Measurements from ENCODE around the gene MAPK10.

The MAPK10 gene

DNA sequence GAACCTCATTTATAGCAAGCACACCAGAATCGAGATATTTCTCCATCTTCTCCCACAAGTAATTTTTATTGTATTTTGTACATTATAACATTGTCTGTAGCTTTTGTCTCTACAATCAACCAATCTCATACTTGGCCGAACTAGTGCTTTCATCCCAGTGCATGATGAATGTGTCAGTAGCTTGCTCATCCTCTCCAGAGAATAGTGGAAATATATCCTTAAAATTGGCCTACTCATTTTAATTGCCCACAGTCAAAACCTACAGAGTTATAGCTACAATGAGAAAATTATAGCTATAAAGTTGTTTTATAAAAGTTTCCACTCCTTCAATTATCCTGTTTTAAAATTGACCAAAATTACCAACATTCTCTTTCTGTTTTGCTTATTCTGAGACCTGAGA is 103.8 kb downstream of the MAPK10 start:
- no peaks in the 10 kb centered on the region for H3K36me3 ChIP-seq (ENCODE audit: control insufficient read depth in 2 of 2, insufficient read depth in 1 of 2, low read length in 2 of 2)
- no peak overlapping the region for H3K4me3 ChIP-seq (ENCODE audit: low read depth, low read length)
- TF ChIP-seq KLF9 (tag by site-specific recombination; IDR thresholded peaks at IDR 0.05; ENCODE audit: low read depth) = no peak
- no peak for TF ChIP-seq TCF7L2 (IDR thresholded peaks at IDR 0.05; ENCODE audit: borderline replicate concordance, low read depth, low read length)
- no peak for TF ChIP-seq ZNF514 (tag by site-specific recombination; IDR thresholded peaks at IDR 0.05)
- TF ChIP-seq, protein P1, sequence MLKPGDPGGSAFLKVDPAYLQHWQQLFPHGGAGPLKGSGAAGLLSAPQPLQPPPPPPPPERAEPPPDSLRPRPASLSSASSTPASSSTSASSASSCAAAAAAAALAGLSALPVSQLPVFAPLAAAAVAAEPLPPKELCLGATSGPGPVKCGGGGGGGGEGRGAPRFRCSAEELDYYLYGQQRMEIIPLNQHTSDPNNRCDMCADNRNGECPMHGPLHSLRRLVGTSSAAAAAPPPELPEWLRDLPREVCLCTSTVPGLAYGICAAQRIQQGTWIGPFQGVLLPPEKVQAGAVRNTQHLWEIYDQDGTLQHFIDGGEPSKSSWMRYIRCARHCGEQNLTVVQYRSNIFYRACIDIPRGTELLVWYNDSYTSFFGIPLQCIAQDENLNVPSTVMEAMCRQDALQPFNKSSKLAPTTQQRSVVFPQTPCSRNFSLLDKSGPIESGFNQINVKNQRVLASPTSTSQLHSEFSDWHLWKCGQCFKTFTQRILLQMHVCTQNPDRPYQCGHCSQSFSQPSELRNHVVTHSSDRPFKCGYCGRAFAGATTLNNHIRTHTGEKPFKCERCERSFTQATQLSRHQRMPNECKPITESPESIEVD (tag by site-specific recombination; IDR thresholded peaks at IDR 0.05) = no peak
- TF ChIP-seq ZNF366 (tag by site-specific recombination; conservative IDR thresholded peaks at IDR 0.05) = no peak
- TF ChIP-seq KLF1 (tag by site-specific recombination; IDR thresholded peaks at IDR 0.05) = no peak
- ChIA-PET CTCF (no interaction called here), POLR2A (no interaction called here)
- no peaks in the 10 kb centered on the region for H3K4me1 ChIP-seq (ENCODE audit: control insufficient read depth, insufficient read depth, low read length)
- H3K9me3 ChIP-seq (ENCODE audit: control insufficient read depth, insufficient read depth, low read depth, low read length) = no peaks in the 10 kb centered on the region
- H3K27ac ChIP-seq (ENCODE audit: extremely low read depth, low read depth, low read length) = no peak overlapping the region

DNA sequence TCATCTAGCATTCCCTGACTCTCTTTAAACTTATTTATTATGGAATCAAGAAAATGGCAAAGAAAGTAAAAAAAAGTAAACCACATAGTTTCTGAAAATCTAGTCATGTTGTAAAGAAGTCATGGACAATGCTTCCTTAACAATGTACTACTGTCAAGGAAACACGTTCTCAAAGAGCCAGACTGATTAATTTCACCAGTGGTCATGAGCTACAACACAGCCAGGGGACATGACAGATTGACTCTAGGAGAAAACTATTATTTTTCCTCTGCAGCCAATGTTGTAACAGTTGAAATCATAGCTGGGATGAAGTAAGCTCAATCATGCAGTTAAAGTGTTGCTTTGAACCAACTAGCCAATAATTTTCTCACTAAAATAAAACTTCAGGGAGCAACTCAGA is 109.2 kb downstream of the MAPK10 start:
- Histone ChIP-seq H3K4me3 (ENCODE audit: low read depth, low read length) (no peak overlapping the region), H3K9me3 (ENCODE audit: control insufficient read depth, insufficient read depth, low read depth, low read length) (no peaks in the 10 kb centered on the region), H3K27ac (ENCODE audit: extremely low read depth, low read depth, low read length) (no peak overlapping the region), H3K36me3 (ENCODE audit: control insufficient read depth in 2 of 2, insufficient read depth in 1 of 2, low read length in 2 of 2) (no peaks in the 10 kb centered on the region), H3K4me1 (ENCODE audit: control insufficient read depth, insufficient read depth, low read length) (no peaks in the 10 kb centered on the region)
- CTCF ChIA-PET = no interaction called here
- TF ChIP-seq ZNF561 (tag by site-specific recombination; IDR thresholded peaks at IDR 0.05; ENCODE audit: borderline replicate concordance) = no peak
- TF ChIP-seq ZNF707 (tag by site-specific recombination; IDR thresholded peaks at IDR 0.05) = no peak
- no peak for TF ChIP-seq ZEB2 (tag by site-specific recombination; IDR thresholded peaks at IDR 0.05)
- TF ChIP-seq ZNF404 (tag by site-specific recombination; IDR thresholded peaks at IDR 0.05) = no peak
- no peak for TF ChIP-seq KLF10 (tag by site-specific recombination; IDR thresholded peaks at IDR 0.05)
- TF ChIP-seq ZNF169 (tag by site-specific recombination; IDR thresholded peaks at IDR 0.05) = no peak
- TF ChIP-seq ZNF837 (tag by site-specific recombination; IDR thresholded peaks at IDR 0.05) = no peak
- TF ChIP-seq, protein P2, sequence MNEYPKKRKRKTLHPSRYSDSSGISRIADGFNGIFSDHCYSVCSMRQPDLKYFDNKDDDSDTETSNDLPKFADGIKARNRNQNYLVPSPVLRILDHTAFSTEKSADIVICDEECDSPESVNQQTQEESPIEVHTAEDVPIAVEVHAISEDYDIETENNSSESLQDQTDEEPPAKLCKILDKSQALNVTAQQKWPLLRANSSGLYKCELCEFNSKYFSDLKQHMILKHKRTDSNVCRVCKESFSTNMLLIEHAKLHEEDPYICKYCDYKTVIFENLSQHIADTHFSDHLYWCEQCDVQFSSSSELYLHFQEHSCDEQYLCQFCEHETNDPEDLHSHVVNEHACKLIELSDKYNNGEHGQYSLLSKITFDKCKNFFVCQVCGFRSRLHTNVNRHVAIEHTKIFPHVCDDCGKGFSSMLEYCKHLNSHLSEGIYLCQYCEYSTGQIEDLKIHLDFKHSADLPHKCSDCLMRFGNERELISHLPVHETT (tag by site-specific recombination; IDR thresholded peaks at IDR 0.05) = no peak
- no peak for TF ChIP-seq ZNF391 (tag by site-specific recombination; IDR thresholded peaks at IDR 0.05; ENCODE audit: borderline replicate concordance, low read depth)
- no peak for TF ChIP-seq ZNF16 (tag by site-specific recombination; IDR thresholded peaks at IDR 0.05; ENCODE audit: low read depth)
- TF ChIP-seq, protein P1 (tag by site-specific recombination; IDR thresholded peaks at IDR 0.05) = no peak
- TF ChIP-seq, protein P3, sequence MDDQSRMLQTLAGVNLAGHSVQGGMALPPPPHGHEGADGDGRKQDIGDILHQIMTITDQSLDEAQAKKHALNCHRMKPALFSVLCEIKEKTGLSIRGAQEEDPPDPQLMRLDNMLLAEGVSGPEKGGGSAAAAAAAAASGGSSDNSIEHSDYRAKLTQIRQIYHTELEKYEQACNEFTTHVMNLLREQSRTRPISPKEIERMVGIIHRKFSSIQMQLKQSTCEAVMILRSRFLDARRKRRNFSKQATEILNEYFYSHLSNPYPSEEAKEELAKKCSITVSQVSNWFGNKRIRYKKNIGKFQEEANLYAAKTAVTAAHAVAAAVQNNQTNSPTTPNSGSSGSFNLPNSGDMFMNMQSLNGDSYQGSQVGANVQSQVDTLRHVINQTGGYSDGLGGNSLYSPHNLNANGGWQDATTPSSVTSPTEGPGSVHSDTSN (CRISPR knock-in tag; IDR thresholded peaks at IDR 0.05) = no peak
- POLR2A ChIA-PET = no interaction called here

DNA sequence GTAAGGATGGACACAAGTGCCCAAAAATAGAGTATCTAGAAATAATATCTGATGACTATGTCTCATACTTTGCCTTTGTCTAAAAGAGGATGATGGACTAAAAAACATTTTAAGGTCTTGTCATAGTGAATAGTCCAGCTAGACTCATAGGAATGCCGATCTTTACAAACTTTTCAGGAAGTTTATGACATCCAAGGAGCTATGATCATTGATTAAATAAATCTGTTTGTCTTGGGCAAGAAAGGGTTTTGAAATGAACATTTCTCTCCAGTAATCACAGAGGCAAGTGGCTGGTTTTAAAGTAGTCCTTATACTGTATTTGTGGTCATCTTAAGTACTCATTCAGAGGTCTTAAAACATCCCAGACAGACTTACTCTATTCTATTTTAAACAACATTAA is 109.8 kb downstream of the MAPK10 start:
- Histone ChIP-seq H3K4me3 (ENCODE audit: low read depth, low read length) (no peak overlapping the region), H3K36me3 (ENCODE audit: control insufficient read depth in 2 of 2, insufficient read depth in 1 of 2, low read length in 2 of 2) (no peaks in the 10 kb centered on the region), H3K9me3 (ENCODE audit: control insufficient read depth, insufficient read depth, low read depth, low read length) (no peaks in the 10 kb centered on the region), H3K27ac (ENCODE audit: extremely low read depth, low read depth, low read length) (no peak overlapping the region), H3K4me1 (ENCODE audit: control insufficient read depth, insufficient read depth, low read length) (no peaks in the 10 kb centered on the region)
- POLR2A ChIA-PET = no interaction called here
- no peak for TF ChIP-seq FEZF1 (tag by site-specific recombination; IDR thresholded peaks at IDR 0.05)
- no peak for TF ChIP-seq ZNF19 (tag by site-specific recombination; IDR thresholded peaks at IDR 0.05; ENCODE audit: low read depth)
- no peak for TF ChIP-seq MYNN (tag by site-specific recombination; IDR thresholded peaks at IDR 0.05; ENCODE audit: borderline replicate concordance)
- TF ChIP-seq ZNF214 (tag by site-specific recombination; IDR thresholded peaks at IDR 0.05; ENCODE audit: borderline replicate concordance) = no peak
- CTCF ChIA-PET = no interaction called here

Data from HEK293 (cell line).